Measurements from ENCODE around the gene GLT8D1.

Gene GLT8D1

DNA sequence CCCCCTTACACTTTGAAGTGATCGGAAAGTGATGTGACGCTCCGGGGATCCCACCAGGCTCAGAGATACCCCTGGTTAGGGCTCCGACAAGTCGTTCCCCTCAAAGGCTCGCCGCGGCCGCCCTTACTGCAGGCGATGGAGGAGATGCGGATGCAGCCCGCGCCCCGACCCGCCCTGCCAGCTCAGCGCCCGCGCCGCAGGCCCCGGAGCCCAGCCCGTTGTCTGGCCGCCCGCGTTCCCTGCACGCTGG, 228 bp downstream of the GLT8D1 start:
- Histone ChIP-seq H3K4me3 (ENCODE audit: low read depth, low read length) (peak overlapping the region; percentile 93), H3K4me1 (peaks cover 13% of the 10 kb centered on the region), H3K27me3 (ENCODE audit: control insufficient read depth, insufficient read depth, low read length) (no peaks in the 10 kb centered on the region), H3K9ac (peak overlapping the region; percentile 2), H3K9me3 (ENCODE audit: control insufficient read depth, low read length) (no peaks in the 10 kb centered on the region), H3K27ac (peak overlapping the region; percentile 82), H3K4me2 (ENCODE audit: low read length) (peak overlapping the region; percentile 85), H2AFZ (peak overlapping the region; percentile 94), H3K36me3 (ENCODE audit: control insufficient read depth, insufficient read depth, low read length) (no peaks in the 10 kb centered on the region), H3K79me2 (peaks cover 38% of the 10 kb centered on the region)
- TF ChIP-seq, protein P1, sequence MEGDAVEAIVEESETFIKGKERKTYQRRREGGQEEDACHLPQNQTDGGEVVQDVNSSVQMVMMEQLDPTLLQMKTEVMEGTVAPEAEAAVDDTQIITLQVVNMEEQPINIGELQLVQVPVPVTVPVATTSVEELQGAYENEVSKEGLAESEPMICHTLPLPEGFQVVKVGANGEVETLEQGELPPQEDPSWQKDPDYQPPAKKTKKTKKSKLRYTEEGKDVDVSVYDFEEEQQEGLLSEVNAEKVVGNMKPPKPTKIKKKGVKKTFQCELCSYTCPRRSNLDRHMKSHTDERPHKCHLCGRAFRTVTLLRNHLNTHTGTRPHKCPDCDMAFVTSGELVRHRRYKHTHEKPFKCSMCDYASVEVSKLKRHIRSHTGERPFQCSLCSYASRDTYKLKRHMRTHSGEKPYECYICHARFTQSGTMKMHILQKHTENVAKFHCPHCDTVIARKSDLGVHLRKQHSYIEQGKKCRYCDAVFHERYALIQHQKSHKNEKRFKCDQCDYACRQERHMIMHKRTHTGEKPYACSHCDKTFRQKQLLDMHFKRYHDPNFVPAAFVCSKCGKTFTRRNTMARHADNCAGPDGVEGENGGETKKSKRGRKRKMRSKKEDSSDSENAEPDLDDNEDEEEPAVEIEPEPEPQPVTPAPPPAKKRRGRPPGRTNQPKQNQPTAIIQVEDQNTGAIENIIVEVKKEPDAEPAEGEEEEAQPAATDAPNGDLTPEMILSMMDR (IDR thresholded peaks at IDR 0.05) = no peak

DNA sequence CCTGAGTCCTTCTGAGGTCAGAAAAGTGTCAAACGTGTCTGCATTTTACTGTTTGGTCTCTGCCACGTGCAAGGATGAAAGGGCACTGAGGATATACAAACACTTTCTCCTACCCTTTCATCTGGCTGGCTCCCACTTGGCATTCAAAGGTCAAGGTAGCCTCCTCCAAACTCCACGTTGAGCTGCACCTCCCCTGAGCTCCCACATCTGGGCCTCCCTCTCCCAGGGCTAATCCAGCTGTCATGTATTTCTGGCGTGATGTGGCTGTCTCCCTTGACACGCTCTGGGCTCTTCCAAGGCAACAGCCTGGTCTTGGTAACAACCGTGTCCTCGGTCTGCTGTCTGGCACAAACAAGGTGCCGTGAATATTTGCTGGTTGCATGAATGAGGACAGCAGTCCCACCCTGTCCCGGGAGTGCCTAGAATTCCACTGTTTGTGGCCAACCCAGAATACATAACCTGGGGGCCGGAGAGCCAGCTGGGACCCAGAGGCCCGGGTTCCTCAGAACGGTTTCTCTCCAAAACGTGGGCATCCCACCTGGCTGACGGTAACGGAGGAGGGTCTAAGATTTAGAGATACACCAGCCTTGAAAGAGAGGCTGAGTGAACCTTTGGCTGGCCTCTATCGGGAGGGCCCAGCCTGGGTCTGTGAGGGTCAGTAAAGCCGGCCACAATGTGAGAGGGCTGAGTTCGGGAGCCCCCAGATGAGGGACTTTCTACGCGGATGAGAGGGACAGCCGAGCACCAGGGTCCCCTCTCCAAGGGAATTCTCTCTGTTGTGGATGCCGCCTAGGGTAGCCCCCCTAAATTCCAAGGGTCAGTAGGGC, 767 bp downstream of the GLT8D1 start:
- Histone ChIP-seq H3K4me1 (peaks cover 13% of the 10 kb centered on the region), H3K27ac (peak overlapping the region; percentile 82), H3K4me2 (ENCODE audit: low read length) (peak overlapping the region; percentile 85), H3K4me3 (ENCODE audit: low read depth, low read length) (peak overlapping the region; percentile 93), H3K27me3 (ENCODE audit: control insufficient read depth, insufficient read depth, low read length) (no peaks in the 10 kb centered on the region), H3K9ac (peak overlapping the region; percentile 2), H3K79me2 (peaks cover 42% of the 10 kb centered on the region), H2AFZ (peak overlapping the region; percentile 94), H3K36me3 (ENCODE audit: control insufficient read depth, insufficient read depth, low read length) (no peaks in the 10 kb centered on the region), H3K9me3 (ENCODE audit: control insufficient read depth, low read length) (no peaks in the 10 kb centered on the region)
- TF ChIP-seq, protein P1 (IDR thresholded peaks at IDR 0.05) = no peak

DNA sequence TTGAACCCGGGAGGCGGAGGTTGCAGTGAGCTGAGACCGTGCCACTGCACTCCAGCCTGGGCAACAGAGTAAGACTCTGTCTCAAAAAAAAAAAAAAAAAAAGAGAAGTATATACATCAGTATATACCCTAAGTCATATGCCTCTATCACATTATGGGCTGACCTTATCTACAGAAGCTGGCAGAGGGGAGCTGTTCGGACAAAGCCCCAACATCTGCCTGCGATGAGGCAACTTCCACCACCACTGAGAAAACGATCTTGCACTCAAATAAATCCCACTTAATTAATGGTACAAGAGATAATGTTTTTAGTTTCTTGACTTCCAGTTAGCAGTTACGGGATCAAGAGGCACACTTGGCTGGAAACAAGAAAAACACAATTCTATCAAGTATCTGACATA, 2.2 kb downstream of the GLT8D1 start:
- H3K36me3 ChIP-seq (ENCODE audit: control insufficient read depth, insufficient read depth, low read length) = no peaks in the 10 kb centered on the region
- H3K4me3 ChIP-seq (ENCODE audit: low read depth, low read length) = no peak overlapping the region
- peaks cover 43% of the 10 kb centered on the region for H3K79me2 ChIP-seq
- no peak overlapping the region for H3K9ac ChIP-seq
- no peak overlapping the region for H3K27ac ChIP-seq
- H2AFZ ChIP-seq = no peak overlapping the region
- H3K4me1 ChIP-seq = peaks cover 13% of the 10 kb centered on the region
- H3K27me3 ChIP-seq (ENCODE audit: control insufficient read depth, insufficient read depth, low read length) = no peaks in the 10 kb centered on the region
- TF ChIP-seq, protein P1 (IDR thresholded peaks at IDR 0.05) = no peak
- no peaks in the 10 kb centered on the region for H3K9me3 ChIP-seq (ENCODE audit: control insufficient read depth, low read length)
- no peak overlapping the region for H3K4me2 ChIP-seq (ENCODE audit: low read length)

DNA sequence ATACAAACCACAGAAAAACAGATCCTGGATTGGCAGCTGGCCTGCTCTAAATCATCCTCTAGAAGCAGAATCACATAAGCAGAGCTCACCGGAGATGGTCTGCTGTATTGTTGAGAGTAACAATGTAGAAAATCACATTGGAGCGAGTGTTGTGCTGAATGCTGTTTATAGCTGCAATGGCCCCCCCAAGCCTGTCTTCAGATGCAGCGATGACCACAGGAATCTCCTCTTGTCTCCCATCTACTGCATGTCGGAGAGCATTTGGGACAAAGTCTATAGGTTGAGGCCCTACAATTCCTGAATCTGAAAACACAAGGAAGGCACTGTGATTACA, 8.0 kb downstream of the GLT8D1 start:
- H3K9me3 ChIP-seq (ENCODE audit: control insufficient read depth, low read length) = no peaks in the 10 kb centered on the region
- H3K36me3 ChIP-seq (ENCODE audit: control insufficient read depth, insufficient read depth, low read length) = no peaks in the 10 kb centered on the region
- no peak overlapping the region for H3K4me2 ChIP-seq (ENCODE audit: low read length)
- H3K4me3 ChIP-seq (ENCODE audit: low read depth, low read length) = no peak overlapping the region
- peaks cover 13% of the 10 kb centered on the region for H3K79me2 ChIP-seq
- TF ChIP-seq, protein P1 (IDR thresholded peaks at IDR 0.05) = no peak
- H2AFZ ChIP-seq = no peak overlapping the region
- no peaks in the 10 kb centered on the region for H3K4me1 ChIP-seq
- H3K9ac ChIP-seq = no peak overlapping the region
- H3K27me3 ChIP-seq (ENCODE audit: control insufficient read depth, insufficient read depth, low read length) = no peaks in the 10 kb centered on the region
- no peak overlapping the region for H3K27ac ChIP-seq

Data from parathyroid adenoma (tissue), 2 donors.